GM21619 (cell line): ENCODE results near the gene PSD2.

Experiments
- ATAC-seq: cut with Tn5 transposase; IDR thresholded peaks from one replicate; pipeline ENCODE4 v1.9.1; 2021; ENCODE audit not compliant: unreplicated experiment

The PSD2 gene

DNA sequence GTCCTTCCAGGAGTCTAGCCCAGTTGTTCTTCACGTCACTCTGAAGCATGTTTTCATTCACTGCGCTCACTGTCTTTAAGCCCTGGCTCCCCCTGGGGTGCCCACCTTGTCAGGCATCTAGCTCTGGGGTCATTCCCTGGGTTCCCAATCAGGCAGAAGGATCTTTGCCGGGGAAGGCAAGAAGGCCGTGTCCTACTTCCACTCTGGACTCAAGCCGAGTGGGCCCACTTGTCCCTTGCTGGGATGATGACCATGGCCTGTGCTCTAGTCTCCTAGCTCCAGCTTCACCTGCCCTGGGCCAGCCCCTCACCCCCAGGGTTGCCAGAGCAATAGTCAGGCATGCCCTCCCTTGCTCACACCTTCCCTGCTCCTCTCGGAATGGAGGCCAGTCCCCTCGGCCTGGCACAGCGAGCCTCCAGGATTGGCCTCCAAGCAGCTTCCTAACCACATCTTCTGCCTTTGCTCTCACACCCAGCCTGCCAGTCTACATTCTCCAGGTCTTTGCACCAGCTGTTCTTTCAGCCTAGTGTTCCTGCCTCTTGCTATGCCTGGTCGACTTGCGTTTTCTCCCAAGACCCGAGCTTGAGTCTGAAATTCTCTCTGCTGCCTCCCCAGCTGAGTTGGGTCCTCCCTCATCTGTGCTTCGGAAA is 32.2 kb upstream of the PSD2 start:
- no peak for ATAC-seq

DNA sequence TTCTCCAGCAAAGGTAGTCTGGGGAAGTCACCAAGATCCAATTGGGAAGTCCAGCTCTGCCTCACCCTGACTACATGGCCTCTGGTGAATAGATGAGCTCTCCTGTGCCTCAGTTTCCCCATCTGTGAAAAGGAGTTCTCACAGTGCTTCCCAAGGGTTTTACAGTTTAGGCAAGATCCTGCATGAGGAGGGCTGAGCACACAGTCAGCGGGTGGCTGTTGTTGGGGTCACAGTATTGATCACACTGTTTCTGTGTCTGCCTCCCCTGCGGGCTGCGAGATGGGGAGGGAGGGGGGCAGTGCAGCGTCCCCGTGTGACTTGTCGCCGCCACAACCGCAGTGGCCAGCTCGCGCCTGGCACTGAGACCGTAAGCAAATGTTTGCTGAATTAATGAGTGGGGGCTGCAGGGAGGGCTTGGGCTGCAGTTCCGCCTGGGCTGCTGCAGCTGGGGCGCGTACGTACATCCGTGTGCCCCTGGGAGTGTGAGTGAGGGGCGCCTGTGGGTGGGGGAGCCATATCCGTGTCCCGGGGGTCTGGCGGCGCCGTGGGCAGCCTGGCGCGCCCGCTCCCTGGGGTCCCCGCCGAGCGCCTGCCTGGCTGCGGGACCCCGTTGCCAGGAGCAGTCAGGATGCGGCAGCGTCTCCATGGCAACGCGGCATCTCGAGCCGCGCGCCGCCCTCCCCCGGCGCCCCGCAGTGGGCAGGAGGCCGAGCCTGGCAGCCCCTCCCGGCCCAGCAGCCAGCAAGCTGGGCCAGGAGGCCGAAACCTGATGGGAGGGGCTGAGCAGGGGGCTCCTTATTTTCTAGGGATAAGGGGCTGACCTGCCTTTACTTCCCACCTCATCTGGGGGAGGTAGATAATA is 31.4 kb upstream of the PSD2 start:
- ATAC-seq = no peak

DNA sequence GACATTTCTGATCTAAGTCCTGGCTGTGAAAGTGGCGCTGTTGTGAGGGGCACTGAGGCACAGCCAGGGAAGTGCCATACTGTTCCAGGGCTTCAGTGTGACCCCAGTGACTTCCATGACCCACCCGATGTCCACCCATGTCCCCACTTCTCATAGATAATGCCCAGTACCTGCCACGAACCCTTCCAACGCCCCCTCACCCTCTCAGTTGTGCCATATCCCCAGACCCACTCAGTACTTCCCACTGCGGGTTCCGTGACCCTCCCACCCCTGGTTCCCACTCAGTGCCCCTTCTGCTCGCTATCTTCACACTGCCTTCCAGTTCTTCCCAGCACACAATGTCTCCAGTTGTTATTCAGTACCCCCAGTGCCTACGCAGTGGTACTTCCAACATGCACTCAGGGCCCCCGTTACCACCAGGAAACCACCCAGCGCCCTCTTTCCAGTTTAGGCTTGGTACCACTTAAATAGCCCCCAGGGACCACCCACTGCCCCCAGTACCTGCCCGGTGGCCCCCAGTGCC is 30.7 kb upstream of the PSD2 start:
- ATAC-seq = no peak

DNA sequence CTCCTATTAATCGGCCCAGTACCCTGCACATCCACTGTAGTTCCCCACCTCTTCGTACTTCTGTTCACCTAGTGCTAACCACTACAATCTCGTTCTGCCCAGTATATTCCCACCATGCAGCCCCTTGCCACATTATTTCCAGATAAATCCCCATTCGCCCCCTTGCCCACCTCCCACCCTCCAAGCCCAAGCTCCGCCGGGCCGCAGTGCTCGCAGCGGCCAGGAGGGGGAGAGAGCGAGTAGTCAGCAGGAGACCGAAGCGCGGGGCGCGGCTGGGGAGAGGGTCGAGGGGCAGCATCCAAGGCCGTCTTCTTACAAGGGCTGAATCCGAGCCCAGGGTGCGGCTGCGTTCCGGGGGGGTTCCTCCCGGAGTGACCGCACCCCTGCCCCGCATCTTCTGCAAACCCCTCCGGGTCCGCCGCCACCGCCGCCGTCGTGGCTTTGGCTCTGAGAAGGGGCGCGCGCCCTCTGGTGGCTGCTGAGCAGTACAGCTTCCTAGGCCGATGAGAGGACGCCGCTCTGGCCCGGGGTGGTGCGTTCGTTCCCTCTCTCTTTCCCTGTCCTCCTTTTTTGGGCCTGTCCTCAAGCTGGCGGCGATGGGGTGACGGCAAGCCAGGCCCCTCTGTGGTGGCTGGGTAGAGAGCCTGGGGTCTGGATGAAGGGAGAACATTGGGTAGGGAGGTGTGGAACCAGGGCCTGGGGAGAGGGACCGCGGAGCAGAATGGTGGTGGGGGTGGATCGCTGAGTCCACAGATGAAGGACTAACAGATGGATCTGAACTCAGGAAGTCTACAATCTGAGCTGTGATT is 30.0 kb upstream of the PSD2 start:
- peak; percentile 84 for ATAC-seq

DNA sequence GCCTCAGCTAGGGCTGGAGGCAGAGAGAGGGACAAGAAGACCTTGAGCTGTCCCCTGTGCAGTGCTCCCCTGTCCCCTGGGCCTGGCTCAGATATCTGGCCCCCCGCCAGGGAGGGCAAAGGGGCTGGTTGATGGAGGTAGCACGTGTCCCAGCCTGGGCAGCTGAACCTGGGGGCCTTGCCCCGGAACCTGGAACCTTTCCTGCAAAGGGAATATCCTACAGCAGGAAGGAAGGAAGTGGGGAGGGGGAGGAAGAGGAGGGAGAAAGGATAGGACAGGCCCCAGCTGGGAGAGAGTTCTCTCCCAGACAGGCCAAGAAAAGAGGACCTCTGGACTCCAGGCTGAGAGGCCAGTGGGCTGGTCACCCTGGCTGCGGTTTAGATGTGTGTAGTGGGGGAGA is 27.6 kb upstream of the PSD2 start:
- no peak for ATAC-seq

DNA sequence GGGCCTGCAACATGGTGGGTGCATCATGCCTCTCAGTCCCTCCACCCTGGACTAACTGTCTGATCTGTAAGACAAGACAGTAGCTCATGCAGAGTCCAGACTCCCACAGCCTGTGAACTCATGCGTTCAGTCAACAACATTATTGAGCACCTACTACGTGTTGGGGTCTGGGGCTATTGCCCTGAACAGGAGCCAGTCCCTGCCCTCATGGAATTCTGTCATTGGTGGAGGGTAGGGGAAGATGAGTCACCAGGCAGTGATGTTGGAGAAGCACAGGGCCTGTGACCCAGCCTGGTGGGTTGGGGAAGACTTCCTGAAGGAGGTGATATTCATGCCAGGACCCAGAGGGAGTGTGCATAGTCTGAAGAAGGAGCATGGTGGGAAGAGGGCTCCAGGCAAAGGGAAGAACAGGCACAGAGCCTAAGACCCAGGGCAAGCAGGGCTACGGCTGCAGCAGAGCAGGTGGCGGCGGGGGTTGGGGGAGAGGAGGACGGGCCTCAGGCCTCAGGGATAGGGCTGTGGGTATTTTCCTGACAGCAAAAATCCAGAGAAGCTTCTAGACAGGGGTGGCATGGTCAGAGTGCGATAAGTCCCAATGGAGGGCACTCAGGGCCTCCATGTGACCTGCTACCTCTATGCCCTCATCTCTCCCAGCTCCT is 26.7 kb upstream of the PSD2 start:
- ATAC-seq = no peak

DNA sequence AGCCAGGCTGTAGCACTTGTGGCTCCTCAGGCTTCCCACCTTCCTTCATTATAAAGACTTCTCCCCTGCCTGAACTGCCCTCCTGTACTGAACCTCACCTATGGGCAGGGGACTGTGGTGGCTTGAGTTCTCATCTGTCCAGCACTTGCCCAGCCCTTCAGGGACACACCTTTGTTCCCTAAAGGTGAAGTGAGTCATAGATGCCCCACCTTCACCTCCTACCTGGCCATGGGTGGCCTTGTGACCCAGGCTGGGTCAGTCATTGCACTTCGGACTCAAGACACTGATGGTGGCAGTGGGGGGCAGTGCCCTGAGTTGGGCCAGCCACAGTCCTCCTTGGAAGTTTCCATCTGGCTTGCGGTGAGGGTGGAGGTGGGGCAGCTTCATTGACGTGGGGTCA is 26.1 kb upstream of the PSD2 start:
- ATAC-seq = no peak

DNA sequence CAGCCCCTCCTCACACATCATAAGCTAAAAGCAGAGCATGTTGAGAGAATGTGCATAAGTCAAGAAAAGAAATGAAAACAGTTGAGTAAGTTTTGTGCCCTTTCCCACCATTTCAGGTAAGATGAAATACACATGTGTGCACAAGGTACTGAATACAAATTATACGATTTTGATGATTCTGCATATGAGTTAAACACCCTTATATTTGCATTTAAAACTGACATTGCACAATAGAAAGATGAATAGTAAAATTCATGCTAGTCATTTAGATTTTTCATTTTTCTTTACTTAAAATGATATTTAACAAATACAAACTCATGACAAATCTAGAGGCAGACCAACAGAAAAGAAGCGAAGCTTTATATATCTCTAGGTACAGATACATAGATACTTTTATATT is 24.9 kb upstream of the PSD2 start:
- no peak for ATAC-seq

DNA sequence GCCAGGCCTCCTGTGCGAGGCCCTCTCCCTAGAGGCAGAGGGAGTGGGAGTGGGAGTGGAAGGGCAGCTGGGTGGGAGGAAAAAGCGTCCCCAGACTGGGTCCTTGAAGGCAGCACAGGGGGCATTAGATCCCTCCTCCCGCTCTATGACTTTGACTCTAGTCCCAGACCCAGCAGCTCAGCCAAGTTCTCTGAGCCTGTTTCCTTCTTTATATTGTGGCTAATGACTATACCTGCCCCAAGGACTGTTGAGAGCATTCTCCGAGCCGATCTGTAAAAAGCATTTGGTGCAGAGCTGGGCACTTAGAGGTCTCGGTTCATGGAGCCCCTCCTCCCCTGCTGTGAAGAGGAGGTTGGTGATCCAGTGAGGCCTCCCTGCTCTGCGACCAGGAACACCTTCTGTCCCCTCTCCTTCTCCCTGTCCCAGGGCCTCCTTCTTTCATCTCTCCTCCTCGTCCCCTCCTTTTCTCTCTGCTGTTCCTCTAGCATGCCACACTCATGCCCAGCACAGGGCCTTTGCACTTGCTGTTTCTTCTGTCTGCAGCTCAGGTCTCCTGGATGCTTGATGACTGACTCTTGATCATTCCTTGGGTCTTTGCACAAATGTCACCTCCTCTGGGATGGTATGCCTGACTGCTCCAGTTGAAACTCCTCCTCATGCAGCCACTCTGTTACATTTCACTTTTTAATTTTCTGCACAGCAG is 23.4 kb upstream of the PSD2 start:
- ATAC-seq = no peak

DNA sequence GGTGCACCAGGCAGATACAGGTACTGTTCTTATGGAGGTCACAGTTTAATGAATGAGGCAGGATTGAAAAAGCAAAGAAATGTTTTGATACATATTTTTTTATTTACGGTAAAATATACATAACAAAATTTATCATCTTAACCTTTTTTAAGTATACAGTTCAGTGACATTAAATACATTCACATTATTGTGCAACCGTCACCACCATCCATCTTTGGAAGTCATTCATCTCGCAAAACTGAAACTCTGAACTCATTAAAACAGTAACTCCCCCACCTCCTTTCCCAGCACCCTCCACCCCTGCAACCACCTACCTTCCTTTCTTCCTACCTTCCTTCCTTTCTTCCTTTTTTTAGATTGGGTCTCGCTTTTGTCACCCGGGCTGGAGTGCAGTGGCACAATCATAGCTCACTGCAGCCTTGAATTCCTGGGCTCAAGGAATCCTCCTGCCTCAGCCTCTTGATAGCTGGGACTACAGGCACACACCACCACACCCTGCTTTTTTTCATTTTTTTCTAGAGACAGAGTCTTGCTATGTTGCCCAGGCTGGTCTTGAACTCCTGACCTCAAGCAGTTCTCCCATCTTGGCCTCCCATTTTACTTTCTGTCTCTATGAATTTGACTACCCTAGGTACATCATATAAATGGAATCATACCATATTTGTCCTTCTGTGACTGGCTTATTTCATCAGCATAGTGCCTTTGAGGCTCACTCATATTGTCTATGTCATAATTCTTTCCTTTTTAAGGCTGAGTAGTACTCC is 22.5 kb upstream of the PSD2 start:
- no peak for ATAC-seq

DNA sequence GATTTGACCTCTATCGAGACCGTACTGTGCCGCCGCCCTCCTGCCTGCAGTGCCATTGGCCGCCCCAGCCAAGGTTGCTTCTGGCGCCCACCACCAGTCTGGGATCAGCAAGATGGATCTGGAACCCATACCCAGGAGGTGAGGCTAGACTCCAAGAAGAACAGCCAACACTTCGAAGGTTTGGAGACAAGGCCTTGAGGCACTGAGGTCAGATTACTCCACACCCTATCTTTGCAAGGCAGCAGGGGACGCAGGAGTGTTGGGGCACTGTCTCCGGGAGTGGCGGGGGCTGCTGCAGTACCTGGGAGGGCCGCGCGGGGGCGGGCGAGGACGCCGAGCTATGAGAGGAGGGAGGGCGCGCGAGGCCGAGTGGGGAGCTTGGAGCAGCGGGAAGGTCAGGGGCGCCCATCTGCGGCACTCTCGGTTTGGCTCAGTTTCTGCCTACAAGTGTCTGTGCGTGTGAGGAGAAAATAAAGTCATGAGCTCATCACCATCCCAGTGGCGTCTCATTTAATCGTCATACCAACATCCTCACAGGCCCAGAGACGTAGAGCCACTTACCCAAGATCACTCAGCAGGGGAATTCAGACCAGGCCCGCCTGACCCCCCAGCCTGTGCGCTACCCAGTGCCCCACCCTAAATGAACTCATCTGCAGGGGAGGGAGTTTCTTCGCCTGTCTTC is 20.5 kb upstream of the PSD2 start:
- ATAC-seq = no peak

DNA sequence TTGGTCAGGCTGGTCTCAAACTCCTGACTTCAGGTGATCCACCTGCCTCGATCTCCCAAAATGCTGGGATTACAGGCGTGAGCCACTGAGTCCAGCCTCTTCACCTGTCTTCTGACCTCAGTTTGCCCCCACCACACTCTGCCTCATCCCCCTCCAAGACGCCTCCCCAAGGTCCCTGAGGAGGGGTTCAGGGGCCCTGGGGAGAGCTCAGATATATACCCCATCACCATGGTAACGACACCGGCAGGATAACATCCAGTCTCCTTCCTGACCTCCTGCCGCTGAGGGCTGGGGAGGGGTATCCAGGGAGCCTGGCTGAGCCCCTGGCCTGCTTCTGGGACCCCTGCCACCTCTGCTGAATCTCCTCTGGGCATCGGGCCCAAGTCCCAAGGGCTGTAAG is 19.7 kb upstream of the PSD2 start:
- no peak for ATAC-seq

DNA sequence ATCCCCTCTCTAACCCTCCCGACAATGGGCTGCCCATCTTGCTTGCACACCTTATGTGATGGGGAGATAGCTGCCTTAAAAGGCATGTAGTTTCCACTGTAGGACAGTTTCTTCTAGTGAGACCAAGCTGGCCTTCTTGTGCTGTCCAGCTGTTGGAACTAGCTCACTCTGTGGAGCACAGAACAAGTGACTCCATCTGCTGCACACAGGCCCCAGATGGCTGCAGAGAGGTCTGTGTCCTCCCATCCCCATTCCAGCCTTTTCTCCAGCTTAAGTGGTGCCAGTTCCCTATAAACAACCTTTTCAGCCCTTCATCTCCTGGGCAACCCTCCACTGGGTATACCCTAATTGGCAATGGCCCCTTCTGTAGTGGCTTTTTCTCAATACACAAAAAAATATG is 18.7 kb upstream of the PSD2 start:
- no peak for ATAC-seq

DNA sequence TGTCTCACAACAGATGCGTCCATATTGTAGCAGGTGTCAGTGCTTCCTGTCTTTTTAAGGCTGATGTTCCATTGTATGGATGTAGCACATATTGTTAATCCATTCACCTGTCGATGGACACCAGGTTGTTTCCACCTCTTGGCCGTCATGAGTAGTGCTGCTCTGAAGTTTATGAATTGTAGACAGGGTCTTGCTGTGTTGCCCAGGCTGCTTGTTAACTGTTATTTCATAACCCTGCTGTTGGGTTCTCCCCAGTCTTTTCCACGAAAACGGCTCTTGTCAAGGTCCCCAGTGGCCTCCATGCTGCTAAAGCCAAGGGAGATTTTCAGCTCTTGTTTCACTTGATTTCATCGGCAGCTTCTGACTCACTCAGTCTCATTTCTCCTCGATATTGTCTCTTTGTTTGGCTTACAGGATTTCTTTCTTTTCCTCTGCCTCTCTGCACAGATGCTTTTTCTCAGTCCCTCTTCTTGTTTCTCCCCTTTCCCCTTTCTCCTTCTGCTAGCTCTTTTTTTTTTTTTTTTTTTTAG is 12.1 kb upstream of the PSD2 start:
- no peak for ATAC-seq

DNA sequence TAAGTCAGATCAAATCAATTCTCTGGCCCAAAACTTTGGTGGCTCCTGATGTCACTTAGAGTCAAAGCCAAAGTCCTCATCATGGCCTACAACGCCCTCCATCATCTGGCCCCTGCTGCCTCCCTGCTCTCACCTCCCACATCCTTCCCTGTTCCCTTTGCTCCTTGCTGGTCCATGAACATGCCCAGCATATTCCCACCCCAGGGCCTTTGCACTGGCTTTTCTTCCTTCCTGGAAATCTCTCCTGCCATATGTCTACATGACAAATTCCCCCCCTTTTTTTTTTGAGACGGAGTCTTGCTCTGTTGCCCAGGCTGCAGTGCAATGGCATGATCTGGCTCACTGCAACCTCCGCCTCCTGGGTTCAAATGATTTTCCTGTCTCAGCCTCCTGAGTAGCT is 11.1 kb upstream of the PSD2 start:
- no peak for ATAC-seq

DNA sequence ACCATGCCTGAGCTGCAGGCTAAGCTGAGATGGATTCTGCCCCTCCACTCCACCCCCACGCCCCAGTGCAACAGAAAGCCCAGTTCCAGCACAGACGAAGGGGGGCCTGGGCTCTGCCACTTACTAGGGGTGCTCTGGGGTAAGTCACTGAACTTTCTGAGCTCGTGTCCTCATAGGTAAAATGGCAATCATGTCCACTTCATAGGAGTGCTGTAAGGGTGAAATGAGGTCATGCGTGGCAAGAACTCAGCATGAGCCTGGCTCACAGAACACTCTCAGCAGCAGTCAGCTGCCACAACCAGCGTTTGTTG is 8.4 kb upstream of the PSD2 start:
- no peak for ATAC-seq

DNA sequence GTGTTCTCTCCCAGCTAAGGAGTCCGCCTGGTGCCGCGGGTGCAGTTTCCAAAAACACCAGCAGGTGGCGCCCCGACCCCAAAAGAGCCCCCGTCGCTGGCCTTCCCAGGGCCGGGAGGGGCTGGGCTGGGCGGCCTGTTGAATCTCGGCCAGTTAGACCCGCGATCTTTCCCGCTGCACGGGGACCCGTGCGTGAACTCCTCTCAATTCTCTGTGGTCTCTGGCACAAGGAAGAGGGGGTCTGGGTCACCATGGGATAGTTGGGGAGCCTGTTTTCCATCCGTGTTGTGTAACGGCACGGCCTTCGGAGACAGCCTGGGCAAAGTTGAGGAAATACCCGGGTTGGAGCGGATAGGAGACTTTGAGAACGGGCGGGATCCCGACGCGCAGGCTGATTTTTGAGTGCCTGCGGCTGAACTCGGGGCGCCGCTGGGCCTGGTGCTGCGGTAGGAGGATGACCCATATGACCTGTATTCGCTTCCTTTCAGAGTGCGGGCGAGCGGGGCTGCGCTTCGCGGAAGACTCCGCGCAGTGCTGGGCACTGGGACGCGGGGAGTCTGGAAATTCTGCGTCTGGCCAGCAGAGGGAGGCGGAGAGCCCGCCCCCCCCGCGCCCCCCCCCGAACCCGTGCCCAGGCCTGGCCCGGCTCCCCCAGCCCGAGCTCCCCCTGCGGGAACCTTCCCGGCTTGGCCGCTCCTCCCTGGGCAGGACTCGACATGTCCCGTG is 7.9 kb upstream of the PSD2 start:
- peak; percentile 78 for ATAC-seq

DNA sequence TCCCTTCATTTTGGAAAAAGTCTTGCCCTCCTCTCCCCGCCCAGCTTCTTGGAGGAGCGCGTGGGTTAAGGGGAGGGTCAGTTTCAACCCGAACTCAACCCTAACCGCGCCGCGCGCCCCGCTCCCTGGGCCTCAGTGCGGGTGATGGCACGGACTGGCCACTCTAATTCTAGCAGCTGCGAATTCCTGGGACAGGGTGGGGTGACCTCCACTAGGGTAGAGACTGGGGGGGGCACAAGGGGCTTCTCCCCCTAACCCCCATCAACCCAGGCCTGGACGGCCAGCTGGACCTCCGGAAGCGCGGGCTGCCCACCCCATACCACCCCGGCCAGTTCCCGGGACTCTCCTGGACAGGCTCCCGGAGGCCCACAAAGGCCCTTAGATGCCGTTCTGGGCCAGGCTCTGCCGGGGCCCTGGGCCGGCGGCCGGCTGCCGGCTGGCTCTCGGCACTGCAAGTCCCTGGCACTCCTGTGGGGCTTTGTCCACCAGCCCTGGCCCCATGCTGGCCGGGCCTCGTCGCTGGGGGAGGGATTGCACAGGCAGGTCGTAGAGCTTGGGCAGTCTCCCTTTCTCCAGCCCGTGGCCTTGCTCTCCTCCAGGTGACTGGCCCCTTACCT is 7.2 kb upstream of the PSD2 start:
- ATAC-seq = no peak
